22Rv1 (cell line): ENCODE measurements around the gene ZNF319.

Experiments
- ZFX ChIP-seq: fragments of 450-650 bp; IDR thresholded peaks from 2 replicates; pipeline ENCODE4 v1.6.1; 2017; ENCODE audit warnings: antibody characterized with exemption, borderline replicate concordance
- TF ChIP-seq, protein P1 (sequence below): fragments of 450-650 bp; IDR thresholded peaks from 2 replicates; pipeline ENCODE4 v1.5.1; 2017; ENCODE audit warnings: mild to moderate bottlenecking

GRCh38 chr16:57976331-57976796, 24.1 kb downstream of the ZNF319 start:
- TF ChIP-seq, protein P1, sequence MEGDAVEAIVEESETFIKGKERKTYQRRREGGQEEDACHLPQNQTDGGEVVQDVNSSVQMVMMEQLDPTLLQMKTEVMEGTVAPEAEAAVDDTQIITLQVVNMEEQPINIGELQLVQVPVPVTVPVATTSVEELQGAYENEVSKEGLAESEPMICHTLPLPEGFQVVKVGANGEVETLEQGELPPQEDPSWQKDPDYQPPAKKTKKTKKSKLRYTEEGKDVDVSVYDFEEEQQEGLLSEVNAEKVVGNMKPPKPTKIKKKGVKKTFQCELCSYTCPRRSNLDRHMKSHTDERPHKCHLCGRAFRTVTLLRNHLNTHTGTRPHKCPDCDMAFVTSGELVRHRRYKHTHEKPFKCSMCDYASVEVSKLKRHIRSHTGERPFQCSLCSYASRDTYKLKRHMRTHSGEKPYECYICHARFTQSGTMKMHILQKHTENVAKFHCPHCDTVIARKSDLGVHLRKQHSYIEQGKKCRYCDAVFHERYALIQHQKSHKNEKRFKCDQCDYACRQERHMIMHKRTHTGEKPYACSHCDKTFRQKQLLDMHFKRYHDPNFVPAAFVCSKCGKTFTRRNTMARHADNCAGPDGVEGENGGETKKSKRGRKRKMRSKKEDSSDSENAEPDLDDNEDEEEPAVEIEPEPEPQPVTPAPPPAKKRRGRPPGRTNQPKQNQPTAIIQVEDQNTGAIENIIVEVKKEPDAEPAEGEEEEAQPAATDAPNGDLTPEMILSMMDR: no peak
- TF ChIP-seq ZFX: no peak
